ENCODE measurements around the gene TMOD2. TPM values are rescaled to one million over a fixed set of nuclear protein-coding genes. Genes with fewer than 3 reads are reported as not detected.

Gene TMOD2
- total and polyA plus RNA-seq, 2 of the 8 experiments (the other 6 are each of a cell fraction or from before 2014, with no cell fraction given), result 0.80 to 6.5 TPM

- DNase-seq (ENCODE audit: low read depth in 1 of 2, low spot score in 2 of 2), result no peak
- Histone ChIP-seq H3K27me3 (replicated peaks in 1 of 4; ENCODE audit: control insufficient read depth in 3 of 4, extremely low read depth in 1 of 4, insufficient read depth in 3 of 4, low read length in 3 of 4) (peaks cover 1 to 16% (median 8%) of the 10 kb centered on the region in 4 experiments), H3K23ac (ENCODE audit: insufficient read length) (no peak overlapping the region), H2BK15ac (ENCODE audit: low read length) (no peak overlapping the region), H3K4me1 (replicated peaks in 1 of 4; ENCODE audit: control insufficient read depth in 3 of 4, insufficient read depth in 4 of 4, low read length in 3 of 4) (peaks cover 0 to 4% (median under 1%) of the 10 kb centered on the region in 4 experiments; a peak in 2 of 7 replicates), H2BK120ac (replicated peaks; ENCODE audit: low read depth, low read length) (no peak overlapping the region), H4K8ac (ENCODE audit: extremely low read depth, insufficient read depth, low read length) (no peak overlapping the region), H3K4ac (replicated peaks; ENCODE audit: insufficient read length, low read depth, low read length) (no peak overlapping the region), H3K79me2 (ENCODE audit: control insufficient read depth in 1 of 2, insufficient read depth in 2 of 2, low read length in 2 of 2) (no peaks in the 10 kb centered on the region), H3K79me1 (ENCODE audit: low read depth, low read length) (no peaks in the 10 kb centered on the region), H2AFZ (ENCODE audit: low read length) (no peak overlapping the region), H2BK20ac (ENCODE audit: low read length) (no peak overlapping the region), H3K36me3 (ENCODE audit: control insufficient read depth in 2 of 4, insufficient read depth in 4 of 4, low read length in 3 of 4) (no peaks in the 10 kb centered on the region), H3K18ac (ENCODE audit: extremely low read depth, low read length) (no peak overlapping the region), H3K9me3 (ENCODE audit: insufficient read depth in 2 of 2, low read depth in 1 of 2, low read length in 1 of 2) (no peaks in the 10 kb centered on the region), H3K56ac (replicated peaks; ENCODE audit: insufficient read length, low read depth, low read length) (no peak overlapping the region), H3K9ac (replicated peaks in 1 of 4; ENCODE audit: extremely low read depth in 1 of 4, low read depth in 3 of 4, low read length in 3 of 4) (no peak overlapping the region), H2BK5ac (ENCODE audit: low read depth, low read length) (no peak overlapping the region), H4K5ac (ENCODE audit: insufficient read length, low read depth, low read length) (no peak overlapping the region), H3K23me2 (ENCODE audit: low read depth, low read length) (peaks cover 8% of the 10 kb centered on the region), H2AK5ac (ENCODE audit: low read depth, low read length) (no peak overlapping the region), H4K91ac (replicated peaks; ENCODE audit: insufficient read length, low read length) (no peak overlapping the region), H3K4me3 (ENCODE audit: extremely low read depth in 1 of 4, insufficient read depth in 2 of 4, low read depth in 3 of 4, low read length in 4 of 4) (no peak overlapping the region), H3K14ac (ENCODE audit: insufficient read length) (no peak overlapping the region), H4K20me1 (replicated peaks in 1 of 2; ENCODE audit: control insufficient read depth in 1 of 2, insufficient read depth in 2 of 2, low read length in 2 of 2) (peaks cover 0 to 1% of the 10 kb centered on the region in 2 experiments), H3K4me2 (ENCODE audit: insufficient read depth in 1 of 2, low read depth in 2 of 2, low read length in 2 of 2) (no peak overlapping the region), H2BK12ac (ENCODE audit: low read depth, low read length) (no peak overlapping the region), H3K27ac (ENCODE audit: low read depth, low read length) (no peak overlapping the region)
- ChIA-PET CTCF (ENCODE audit: partially characterized antibody) (interaction anchor here (1.0 to 3.9 kb wide), 3 partner anchors 25 to 83 kb away, joined by 5 to 16 read pairs (median 9); no protein-coding TSS in a partner anchor), POLR2A (ENCODE audit: partially characterized antibody) (interaction anchor here (1.2 kb wide), 1 partner anchor 15 kb away, joined by 3 read pairs; no protein-coding TSS in a partner anchor)
- 84% methylated on average over 2 of the region's 2 CpGs; no CpG with 5 or more reads in 1 of the 2 experiments for WGBS, 2 experiments (ENCODE audit: extremely low coverage in 1 of 2, insufficient coverage in 1 of 2, insufficient read length in 1 of 2, insufficient replicate concordance in 2 of 2, low coverage in 1 of 2, low lambda C conversion rate in 2 of 2, missing lambda C conversion rate in 1 of 2)
- FAIRE-seq, result no peak
- no peak for TF ChIP-seq CHD2 (IDR thresholded peaks at IDR 0.05; ENCODE audit: low read length)
- no peak for TF ChIP-seq RFX5 (IDR thresholded peaks at IDR 0.05; ENCODE audit: borderline replicate concordance, low read depth, low read length)
- TF ChIP-seq BACH1 (IDR thresholded peaks at IDR 0.05; ENCODE audit: low read length), result no peak
- TF ChIP-seq ATF3 (IDR thresholded peaks at IDR 0.05; ENCODE audit: insufficient read depth, low read depth, low read length), result no peak
- no peak for TF ChIP-seq SP4 (IDR thresholded peaks at IDR 0.05; ENCODE audit: low read length)
- no peak for TF ChIP-seq FOSL1 (IDR thresholded peaks at IDR 0.05; ENCODE audit: insufficient read depth, low read depth, low read length)
- TF ChIP-seq JUND (IDR thresholded peaks at IDR 0.05; ENCODE audit: low read length), result no peak
- no peak for TF ChIP-seq CHD1 (IDR thresholded peaks at IDR 0.05; ENCODE audit: low read depth, low read length)
- TF ChIP-seq ZNF274 (IDR thresholded peaks at IDR 0.05; ENCODE audit: borderline replicate concordance, extremely low read depth, low read length), result no peak
- TF ChIP-seq SP2 (IDR thresholded peaks at IDR 0.05; ENCODE audit: low read length), result no peak
- TF ChIP-seq E2F6 (IDR thresholded peaks at IDR 0.05), result no peak
- no peak for TF ChIP-seq ATF2 (IDR thresholded peaks at IDR 0.05; ENCODE audit: low read length)
Measured at GRCh38 chr15:51732646-51733045, 18.8 kb upstream of the TMOD2 start.

All from H1 (cell line).